RWPE2 (cell line): ENCODE measurements around the gene HYOU1.

Experiments used
- ATAC-seq: fragments of 200-7000 bp; cut with Tn5 transposase; 3 replicates; pipeline ENCODE4 v1.9.1; 2021; ENCODE audit warnings: low read depth
- DNase-seq: peaks from one replicate; pipeline ENCODE4 v3.0.0-alpha.2; 2020; ENCODE audit warnings: low spot score
- H3K27ac ChIP-seq: fragments of 450-650 bp; 2 replicates; pipeline ENCODE4 v1.5.1; 2017; ENCODE audit warnings: mild to moderate bottlenecking; ENCODE audit not compliant: poor library complexity, severe bottlenecking
- H3K27me3 ChIP-seq: fragments of 250-450 bp; sonication (Bioruptor Pico); 2 replicates; pipeline ENCODE4 v1.5.1; 2021; ENCODE audit warnings: mild to moderate bottlenecking, moderate library complexity; ENCODE audit not compliant: insufficient read depth, poor library complexity, severe bottlenecking
- H3K36me3 ChIP-seq: fragments of 250-450 bp; sonication (Bioruptor Pico); 2 replicates; pipeline ENCODE4 v1.5.1; 2020; ENCODE audit warnings: low read depth, mild to moderate bottlenecking, moderate library complexity
- H3K4me1 ChIP-seq: fragments of 250-450 bp; sonication (Bioruptor Pico); 2 replicates; pipeline ENCODE4 v1.5.1; 2021; ENCODE audit warnings: mild to moderate bottlenecking, moderate library complexity; ENCODE audit not compliant: insufficient read depth, poor library complexity, severe bottlenecking
- H3K4me3 ChIP-seq: fragments of 250-450 bp; sonication (Bioruptor Pico); 2 replicates; pipeline ENCODE4 v1.5.1; 2021; ENCODE audit warnings: mild to moderate bottlenecking, moderate library complexity; ENCODE audit not compliant: severe bottlenecking
- H3K9me3 ChIP-seq: fragments of 250-450 bp; sonication (Bioruptor Pico); 2 replicates; pipeline ENCODE4 v1.5.1; 2021; ENCODE audit warnings: mild to moderate bottlenecking, moderate library complexity; ENCODE audit not compliant: severe bottlenecking
- TF ChIP-seq, protein P1 (sequence below): fragments of 450-650 bp; IDR thresholded peaks from one replicate; pipeline ENCODE4 v1.5.1; 2017; ENCODE audit warnings: mild to moderate bottlenecking, moderate library complexity; ENCODE audit not compliant: poor library complexity, severe bottlenecking

HYOU1 gene

DNA sequence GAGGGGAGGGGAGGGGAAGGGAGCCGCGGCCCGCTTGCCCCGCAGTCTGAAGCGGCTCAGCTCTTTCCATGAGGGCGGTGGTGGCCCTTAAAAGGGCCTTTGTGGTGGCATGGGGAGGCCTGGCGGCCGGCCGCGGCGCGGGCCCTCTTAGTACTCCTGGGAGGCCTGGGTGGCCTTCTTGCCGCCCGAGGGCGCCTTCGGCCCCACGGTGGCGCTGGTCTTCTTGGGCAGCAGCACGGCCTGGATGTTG, 37.7 kb upstream of the HYOU1 start:
- DNase-seq (no peak), ATAC-seq (peak; percentile 58)
- H3K36me3 ChIP-seq = peaks cover 53% of the 10 kb centered on the region

DNA sequence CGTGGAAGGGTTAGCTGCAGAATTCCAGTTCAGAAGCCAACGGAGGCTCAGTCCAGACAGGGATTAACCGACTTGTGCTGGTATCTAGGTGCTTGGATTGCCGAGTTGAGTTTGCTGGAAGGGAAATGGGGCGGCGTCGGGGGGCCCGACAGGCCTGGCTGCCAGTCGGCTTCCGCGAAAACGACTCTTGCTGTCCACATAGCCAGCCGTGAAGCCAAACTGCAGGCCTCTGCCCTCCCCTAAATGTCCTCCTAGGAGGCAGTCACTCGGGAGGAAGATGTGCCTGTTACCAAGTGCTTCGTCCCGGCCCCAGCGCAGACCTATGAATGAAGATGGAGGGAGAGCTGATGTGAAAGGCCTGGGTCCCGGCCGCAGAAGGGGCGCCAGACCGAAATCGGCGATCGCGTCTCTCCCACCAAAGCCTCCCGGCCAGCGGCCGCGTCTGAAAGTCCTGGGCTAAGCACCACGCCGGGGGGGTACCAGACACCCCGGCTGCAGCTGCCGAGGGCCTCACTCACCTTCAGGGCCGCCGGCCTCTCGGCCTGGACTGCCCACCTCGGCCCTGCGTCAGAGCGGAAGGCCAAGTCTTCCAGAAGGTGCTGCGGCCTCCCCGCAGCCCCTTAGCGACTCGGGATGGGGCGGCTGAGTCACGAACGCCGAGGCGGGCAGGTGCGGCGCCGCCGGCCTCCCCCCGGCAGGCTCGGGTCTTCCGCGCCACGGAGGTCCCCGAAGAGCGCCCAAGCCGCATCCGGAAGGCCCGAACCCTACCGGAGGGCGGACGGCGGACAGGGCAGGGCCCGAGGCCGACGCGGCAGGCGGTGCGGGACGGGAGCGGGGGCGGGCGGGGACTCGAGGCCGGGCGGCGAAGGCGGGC, 37.2 kb upstream of the HYOU1 start:
- DNase-seq (no peak), ATAC-seq (peak; percentile 10)
- TF ChIP-seq, protein P1, sequence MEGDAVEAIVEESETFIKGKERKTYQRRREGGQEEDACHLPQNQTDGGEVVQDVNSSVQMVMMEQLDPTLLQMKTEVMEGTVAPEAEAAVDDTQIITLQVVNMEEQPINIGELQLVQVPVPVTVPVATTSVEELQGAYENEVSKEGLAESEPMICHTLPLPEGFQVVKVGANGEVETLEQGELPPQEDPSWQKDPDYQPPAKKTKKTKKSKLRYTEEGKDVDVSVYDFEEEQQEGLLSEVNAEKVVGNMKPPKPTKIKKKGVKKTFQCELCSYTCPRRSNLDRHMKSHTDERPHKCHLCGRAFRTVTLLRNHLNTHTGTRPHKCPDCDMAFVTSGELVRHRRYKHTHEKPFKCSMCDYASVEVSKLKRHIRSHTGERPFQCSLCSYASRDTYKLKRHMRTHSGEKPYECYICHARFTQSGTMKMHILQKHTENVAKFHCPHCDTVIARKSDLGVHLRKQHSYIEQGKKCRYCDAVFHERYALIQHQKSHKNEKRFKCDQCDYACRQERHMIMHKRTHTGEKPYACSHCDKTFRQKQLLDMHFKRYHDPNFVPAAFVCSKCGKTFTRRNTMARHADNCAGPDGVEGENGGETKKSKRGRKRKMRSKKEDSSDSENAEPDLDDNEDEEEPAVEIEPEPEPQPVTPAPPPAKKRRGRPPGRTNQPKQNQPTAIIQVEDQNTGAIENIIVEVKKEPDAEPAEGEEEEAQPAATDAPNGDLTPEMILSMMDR = no peak
- H3K27me3 ChIP-seq = no peaks in the 10 kb centered on the region
- no peaks in the 10 kb centered on the region for H3K9me3 ChIP-seq
- peaks cover 53% of the 10 kb centered on the region for H3K36me3 ChIP-seq
- no peaks in the 10 kb centered on the region for H3K4me1 ChIP-seq
- peak overlapping the region; percentile 77 for H3K27ac ChIP-seq
- peak overlapping the region; percentile 98 for H3K4me3 ChIP-seq

More for the DNA sequence above, 37.7 kb upstream of the HYOU1 start:
- Histone ChIP-seq H3K27me3 (no peaks in the 10 kb centered on the region), H3K4me3 (peak overlapping the region; percentile 98), H3K27ac (peak overlapping the region; percentile 77), H3K4me1 (no peaks in the 10 kb centered on the region), H3K9me3 (no peaks in the 10 kb centered on the region)
- TF ChIP-seq, protein P1 = peak; percentile 73

DNA sequence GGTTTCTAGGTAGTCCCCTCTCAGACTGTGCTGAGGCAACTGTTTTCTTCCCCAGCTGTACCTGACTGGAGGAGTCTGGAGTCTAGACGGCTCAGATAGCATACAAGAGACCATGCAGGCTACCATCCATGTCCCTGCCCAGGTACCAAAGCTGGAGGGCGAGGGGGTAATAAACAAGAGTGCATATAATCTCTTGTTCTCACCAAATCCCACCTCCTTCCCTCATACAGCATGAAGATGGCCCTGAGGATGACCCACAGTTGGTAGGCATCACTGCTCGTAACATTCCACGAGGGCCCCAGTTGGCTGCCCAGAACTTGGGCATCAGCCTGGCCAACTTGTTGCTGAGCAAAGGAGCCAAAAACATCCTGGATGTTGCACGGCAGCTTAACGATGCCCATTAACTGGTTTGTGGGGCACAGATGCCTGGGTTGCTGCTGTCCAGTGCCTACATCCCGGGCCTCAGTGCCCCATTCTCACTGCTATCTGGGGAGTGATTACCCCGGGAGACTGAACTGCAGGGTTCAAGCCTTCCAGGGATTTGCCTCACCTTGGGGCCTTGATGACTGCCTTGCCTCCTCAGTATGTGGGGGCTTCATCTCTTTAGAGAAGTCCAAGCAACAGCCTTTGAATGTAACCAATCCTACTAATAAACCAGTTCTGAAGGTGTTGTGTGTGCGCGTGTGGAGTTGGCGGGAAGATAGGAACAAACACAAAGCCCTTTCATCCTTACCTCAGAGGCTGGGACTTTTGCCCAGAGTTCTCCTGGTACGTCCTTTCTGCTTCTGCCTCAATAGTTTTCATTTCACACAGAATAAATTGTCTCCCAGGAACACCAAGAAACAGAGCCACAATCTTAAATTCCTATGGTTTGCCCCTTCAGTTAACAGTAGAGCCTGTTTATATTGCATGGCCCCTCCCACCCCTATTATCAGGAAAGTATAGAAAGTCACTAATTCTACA, 36.2 kb upstream of the HYOU1 start:
- Histone ChIP-seq H3K27ac (peak overlapping the region; percentile 77), H3K4me3 (peak overlapping the region; percentile 98), H3K36me3 (peaks cover 49% of the 10 kb centered on the region), H3K9me3 (no peaks in the 10 kb centered on the region), H3K4me1 (no peaks in the 10 kb centered on the region), H3K27me3 (no peaks in the 10 kb centered on the region)
- TF ChIP-seq, protein P1 = no peak
- DNase-seq (no peak), ATAC-seq (no peak)

DNA sequence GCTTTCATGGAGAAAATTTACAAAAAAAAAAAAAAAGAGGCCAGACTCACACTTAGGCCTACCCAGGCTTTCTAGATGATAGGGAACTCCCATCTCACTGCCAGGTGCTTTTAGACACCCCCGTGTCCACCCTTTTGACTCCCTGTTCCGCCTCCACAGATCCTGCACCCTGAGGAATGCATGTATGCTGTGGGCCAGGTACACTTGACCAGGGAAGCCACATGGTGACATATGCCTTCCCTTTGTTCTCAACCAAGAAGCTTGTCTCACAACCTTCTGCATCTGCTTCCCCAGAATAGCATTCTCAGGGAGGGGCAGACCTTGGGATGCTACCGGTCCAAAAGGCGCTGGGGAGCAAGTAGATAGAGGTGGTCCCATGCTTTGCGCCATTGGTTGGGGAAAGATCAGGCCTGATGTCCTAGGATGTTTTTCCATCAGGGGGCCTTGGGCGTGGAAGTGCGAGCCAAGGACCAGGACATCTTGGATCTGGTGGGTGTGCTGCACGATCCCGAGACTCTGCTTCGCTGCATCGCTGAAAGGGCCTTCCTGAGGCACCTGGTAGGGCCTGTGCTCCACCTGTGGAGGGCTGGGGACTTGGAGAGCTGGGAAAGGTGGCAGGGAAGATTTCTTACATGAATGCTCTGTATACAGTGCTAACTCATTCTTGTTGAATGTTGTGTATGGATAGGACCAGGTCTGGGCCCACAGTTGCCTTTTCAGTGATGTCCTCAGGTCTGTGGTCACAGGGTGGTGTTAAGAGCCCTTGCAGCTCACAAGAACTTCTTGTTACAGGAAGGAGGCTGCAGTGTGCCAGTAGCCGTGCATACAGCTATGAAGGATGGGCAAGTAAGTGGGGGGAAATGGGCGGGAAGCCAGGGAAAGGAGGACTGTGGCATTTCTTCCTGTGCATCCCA, 35.2 kb upstream of the HYOU1 start:
- peak overlapping the region; percentile 77 for H3K27ac ChIP-seq
- H3K9me3 ChIP-seq = no peaks in the 10 kb centered on the region
- H3K4me3 ChIP-seq = peak overlapping the region; percentile 98
- H3K27me3 ChIP-seq = no peaks in the 10 kb centered on the region
- ATAC-seq (no peak), DNase-seq (no peak)
- peaks cover 6% of the 10 kb centered on the region for H3K4me1 ChIP-seq
- peaks cover 40% of the 10 kb centered on the region for H3K36me3 ChIP-seq
- TF ChIP-seq, protein P1 = no peak
